CD4-positive, alpha-beta T cell (primary cell): ENCODE data around the gene KRABD2.
A peak's percentile ranks its signal among the peaks of the same experiment; 100 is the strongest.

Experiments used
- ATAC-seq: fragments of 200-7000 bp; cut with Tn5 transposase; one replicate; pipeline ENCODE4 v1.10.0; 2022; ENCODE audit warnings: mild to moderate bottlenecking; ENCODE audit not compliant: poor library complexity
- CTCF ChIA-PET: fragments of 350-600 bp; sonication (Branson Sonifier 250); formaldehyde crosslinking; loops from one replicate; lab custom pipeline; 2021; ENCODE audit warnings: antibody characterized with exemption, inconsistent platforms; lab: Charles Lee
- POLR2A ChIA-PET: fragments of 350-600 bp; sonication (Branson Sonifier 250); formaldehyde crosslinking; loops from one replicate; lab custom pipeline; 2021; ENCODE audit warnings: antibody characterized with exemption, inconsistent platforms; lab: Charles Lee
- DNase-seq, 14 experiments: peaks; one replicate each; pipeline ENCODE4 v3.0.0-alpha.2; 2013 to 2020; ENCODE audit warnings: mixed read lengths in 2 of 14
- H3K27ac ChIP-seq, 2 donors: one replicate each; pipeline versions ENCODE4 v1.5.1 to v1.7.0; 2013; ENCODE audit warnings: low read length in 2 of 2, low read depth in 1 of 2, mild to moderate bottlenecking in 1 of 2
- H3K27me3 ChIP-seq, 2 experiments: 1 replicate in 1 of 2; 2 replicates in 1 of 2; pipeline versions ENCODE4 v1.6.1 to v1.7.0; 2013; ENCODE audit warnings: low read length in 2 of 2, control low read depth in 1 of 2, mild to moderate bottlenecking in 1 of 2, moderate library complexity in 1 of 2; ENCODE audit not compliant: insufficient read depth in 2 of 2, control insufficient read depth in 1 of 2
- H3K36me3 ChIP-seq: one replicate; pipeline ENCODE4 v1.6.1; 2013; ENCODE audit warnings: low read length, control low read depth; ENCODE audit not compliant: insufficient read depth
- H3K4me1 ChIP-seq: one replicate; pipeline ENCODE4 v1.6.1; 2013; ENCODE audit warnings: low read length, control low read depth; ENCODE audit not compliant: insufficient read depth
- H3K4me3 ChIP-seq: one replicate; pipeline ENCODE4 v1.5.1; 2013; ENCODE audit warnings: mild to moderate bottlenecking, low read length, moderate library complexity
- H3K9me3 ChIP-seq, 2 experiments: 1 replicate in 1 of 2; 2 replicates in 1 of 2; pipeline versions ENCODE4 v1.6.1 to v1.7.0; 2013; ENCODE audit warnings: low read length in 2 of 2, mild to moderate bottlenecking in 2 of 2, control low read depth in 1 of 2, moderate library complexity in 1 of 2; ENCODE audit not compliant: control insufficient read depth in 1 of 2, insufficient read depth in 1 of 2
- H3K27ac Mint-ChIP-seq: one replicate; pipeline ENCODE4 v1.8.0; 2020; ENCODE audit warnings: mixed read lengths
- H3K27me3 Mint-ChIP-seq: one replicate; pipeline ENCODE4 v1.8.0; 2021; ENCODE audit warnings: mixed read lengths
- H3K36me3 Mint-ChIP-seq: one replicate; pipeline ENCODE4 v1.8.0; 2021; ENCODE audit warnings: low read depth, mixed read lengths
- H3K4me1 Mint-ChIP-seq: one replicate; pipeline ENCODE4 v1.8.0; 2021; ENCODE audit warnings: low read depth, mixed read lengths
- H3K4me3 Mint-ChIP-seq: one replicate; pipeline ENCODE4 v1.8.0; 2020; ENCODE audit warnings: mild to moderate bottlenecking, mixed read lengths
- H3K9me3 Mint-ChIP-seq: one replicate; pipeline ENCODE4 v1.8.0; 2020; ENCODE audit warnings: mixed read lengths
- CTCF ChIP-seq: fragments of 200-600 bp; IDR thresholded peaks from one replicate; pipeline ENCODE4 v1.8.0; 2022; ENCODE audit warnings: antibody characterized with exemption, mild to moderate bottlenecking
- intact Hi-C, 2 experiments: fragments of 100-400 bp; cut with DNase I in 1 of 2; cut with micrococcal nuclease in 1 of 2; formaldehyde crosslinking; loops; one replicate each; pipeline versions ENCODE4 v1.15.1 to v1.9.0; 2023 to 2025; cut with DNase I, micrococcal nuclease

KRABD2 gene

GRCh38 chr17:8392674-8393469, 16.4 kb upstream of the KRABD2 start:
- ChIA-PET CTCF (interaction anchor here (3.4 kb wide), 1 partner anchor 10 kb away, joined by 14 read pairs; the partner anchor contains the start of gene RPL26), POLR2A (interaction anchor here (0.8 to 1.5 kb wide), 3 partner anchors 8 to 49 kb away, joined by 3 to 6 read pairs (median 3); no protein-coding TSS in a partner anchor)
- H3K27ac Mint-ChIP-seq, result peak overlapping the region; percentile 83
- intact Hi-C loops, result no loop called here
- peaks cover 11% of the 10 kb centered on the region for H3K4me1 Mint-ChIP-seq
- DNase-seq, result peak in 1 of 14 experiments; percentile 37
- no peaks in the 10 kb centered on the region for H3K36me3 Mint-ChIP-seq
- peaks cover 17% of the 10 kb centered on the region for H3K4me1 ChIP-seq
- peaks cover 0 to 4% of the 10 kb centered on the region in 2 experiments for H3K9me3 ChIP-seq
- no peak for TF ChIP-seq CTCF
- peaks cover 8 to 10% of the 10 kb centered on the region in 2 experiments for H3K27me3 ChIP-seq
- ATAC-seq, result no peak
- no peaks in the 10 kb centered on the region for H3K9me3 Mint-ChIP-seq
- peaks cover 12% of the 10 kb centered on the region for H3K27me3 Mint-ChIP-seq
- H3K36me3 ChIP-seq, result no peaks in the 10 kb centered on the region
- no peak overlapping the region for H3K4me3 ChIP-seq
- no peak overlapping the region for H3K27ac ChIP-seq
- no peak overlapping the region for H3K4me3 Mint-ChIP-seq

GRCh38 chr17:8392274-8392673, 15.8 kb upstream of the KRABD2 start:
- Histone ChIP-seq H3K27ac (no peak overlapping the region), H3K4me1 (peaks cover 17% of the 10 kb centered on the region), H3K9me3 (peaks cover 0 to 4% of the 10 kb centered on the region in 2 experiments), H3K4me3 (no peak overlapping the region), H3K27me3 (peaks cover 2 to 6% of the 10 kb centered on the region in 2 experiments), H3K36me3 (no peaks in the 10 kb centered on the region)
- ChIA-PET CTCF (interaction anchor here (0.8 kb wide), 1 partner anchor 15 kb away, joined by 3 read pairs; no protein-coding TSS in a partner anchor), POLR2A (interaction anchor here (1.1 to 1.5 kb wide), 2 partner anchors 15 to 49 kb away, joined by 3 read pairs; no protein-coding TSS in a partner anchor)
- ATAC-seq (no peak), DNase-seq (no peak)
- Mint-ChIP-seq H3K36me3 (no peaks in the 10 kb centered on the region), H3K4me1 (peaks cover 11% of the 10 kb centered on the region), H3K27ac (no peak overlapping the region), H3K27me3 (peaks cover 6% of the 10 kb centered on the region), H3K9me3 (no peaks in the 10 kb centered on the region), H3K4me3 (no peak overlapping the region)
- no peak for TF ChIP-seq CTCF
- intact Hi-C loops, result no loop called here

GRCh38 chr17:8391711-8392110, 15.2 kb upstream of the KRABD2 start:
- Histone ChIP-seq H3K4me1 (peaks cover 17% of the 10 kb centered on the region), H3K9me3 (peaks cover 0 to 4% of the 10 kb centered on the region in 2 experiments), H3K27me3 (peaks cover 0 to 2% of the 10 kb centered on the region in 2 experiments), H3K4me3 (no peak overlapping the region), H3K36me3 (no peaks in the 10 kb centered on the region), H3K27ac (no peak overlapping the region)
- Mint-ChIP-seq H3K36me3 (no peaks in the 10 kb centered on the region), H3K9me3 (no peaks in the 10 kb centered on the region), H3K4me3 (no peak overlapping the region), H3K4me1 (peaks cover 14% of the 10 kb centered on the region), H3K27ac (no peak overlapping the region), H3K27me3 (peaks cover 5% of the 10 kb centered on the region)
- no peak for DNase-seq
- ChIA-PET CTCF (interaction anchor here (0.8 kb wide), 1 partner anchor 15 kb away, joined by 3 read pairs; no protein-coding TSS in a partner anchor), POLR2A (no interaction called here)
- no peak for ATAC-seq
- intact Hi-C loops, result no loop called here
- TF ChIP-seq CTCF, result no peak
